ENCODE data around the gene TYK2. TPM values are rescaled to one million over a fixed set of nuclear protein-coding genes. Genes with fewer than 3 reads are reported as not detected.

The TYK2 gene
- total RNA-seq, 2 experiments from 2014 or later: 251 to 263 TPM

GRCh38 chr19:10365518-10365917 is 14.9 kb downstream of the TYK2 start:
- no peak for DNase-seq
- Mint-ChIP-seq H3K27me3 (no peaks in the 10 kb centered on the region), H3K36me3 (ENCODE audit: low read depth) (peaks cover 55% of the 10 kb centered on the region), H3K9me3 (no peaks in the 10 kb centered on the region), H3K4me3 (no peak overlapping the region), H3K27ac (no peak overlapping the region), H3K4me1 (no peaks in the 10 kb centered on the region)
- POLR2A ChIA-PET: no interaction called here
- CTCF ChIA-PET: interaction anchor here (0.8 kb wide), 1 partner anchor 23 kb away, joined by 3 read pairs; no protein-coding TSS in a partner anchor

GRCh38 chr19:10364644-10365043 is 15.7 kb downstream of the TYK2 start:
- POLR2A ChIA-PET: no interaction called here
- H3K27me3 Mint-ChIP-seq: no peaks in the 10 kb centered on the region
- CTCF ChIA-PET: no interaction called here
- H3K9me3 Mint-ChIP-seq: no peaks in the 10 kb centered on the region
- no peak for DNase-seq
- H3K36me3 Mint-ChIP-seq (ENCODE audit: low read depth): peaks cover 54% of the 10 kb centered on the region
- H3K27ac Mint-ChIP-seq: no peak overlapping the region
- H3K4me3 Mint-ChIP-seq: no peak overlapping the region
- H3K4me1 Mint-ChIP-seq: no peaks in the 10 kb centered on the region

- no peaks in the 10 kb centered on the region for H3K27me3 Mint-ChIP-seq
Observed at GRCh38 chr19:10363789-10364281, 16.5 kb downstream of the TYK2 start.

GRCh38 chr19:10362259-10362658 is 18.1 kb downstream of the TYK2 start:
- POLR2A ChIA-PET: no interaction called here
- H3K9me3 Mint-ChIP-seq: no peaks in the 10 kb centered on the region
- CTCF ChIA-PET: no interaction called here
- no peak for DNase-seq
- H3K4me3 Mint-ChIP-seq: no peak overlapping the region
- H3K36me3 Mint-ChIP-seq (ENCODE audit: low read depth): peaks cover 43% of the 10 kb centered on the region
- no peaks in the 10 kb centered on the region for H3K4me1 Mint-ChIP-seq
- H3K27ac Mint-ChIP-seq: no peak overlapping the region
- H3K27me3 Mint-ChIP-seq: no peaks in the 10 kb centered on the region

More at GRCh38 chr19:10363789-10364281, 16.5 kb downstream of the TYK2 start:
- no peak overlapping the region for H3K4me3 Mint-ChIP-seq
- ChIA-PET CTCF (no interaction called here), POLR2A (no interaction called here)
- peak overlapping the region; percentile 31 for H3K27ac Mint-ChIP-seq
- no peaks in the 10 kb centered on the region for H3K4me1 Mint-ChIP-seq
- H3K9me3 Mint-ChIP-seq: no peaks in the 10 kb centered on the region
- no peak for DNase-seq
- peaks cover 53% of the 10 kb centered on the region for H3K36me3 Mint-ChIP-seq (ENCODE audit: low read depth)

- ChIA-PET CTCF (no interaction called here), POLR2A (no interaction called here)
- Mint-ChIP-seq H3K9me3 (no peaks in the 10 kb centered on the region), H3K36me3 (ENCODE audit: low read depth) (peaks cover 36% of the 10 kb centered on the region), H3K4me3 (no peak overlapping the region), H3K27me3 (no peaks in the 10 kb centered on the region), H3K4me1 (no peaks in the 10 kb centered on the region), H3K27ac (no peak overlapping the region)
- no peak for DNase-seq
Observed at GRCh38 chr19:10361569-10362011, 18.8 kb downstream of the TYK2 start.

GRCh38 chr19:10356431-10356830 is 23.9 kb downstream of the TYK2 start:
- no peak overlapping the region for H3K4me3 Mint-ChIP-seq
- no peaks in the 10 kb centered on the region for H3K9me3 Mint-ChIP-seq
- H3K27ac Mint-ChIP-seq: no peak overlapping the region
- no peak for DNase-seq
- no peaks in the 10 kb centered on the region for H3K4me1 Mint-ChIP-seq
- ChIA-PET CTCF (interaction anchor here (0.7 kb wide), 1 partner anchor 19 kb away, joined by 3 read pairs; no protein-coding TSS in a partner anchor), POLR2A (no interaction called here)
- H3K27me3 Mint-ChIP-seq: no peaks in the 10 kb centered on the region
- peaks cover 43% of the 10 kb centered on the region for H3K36me3 Mint-ChIP-seq (ENCODE audit: low read depth)

GRCh38 chr19:10353793-10354391 is 26.5 kb downstream of the TYK2 start:
- Mint-ChIP-seq H3K27me3 (no peaks in the 10 kb centered on the region), H3K9me3 (no peaks in the 10 kb centered on the region), H3K27ac (peak overlapping the region; percentile 25), H3K4me1 (no peaks in the 10 kb centered on the region), H3K36me3 (ENCODE audit: low read depth) (peaks cover 39% of the 10 kb centered on the region), H3K4me3 (no peak overlapping the region)
- CTCF ChIA-PET: interaction anchor here (1.0 kb wide), 1 partner anchor 11 kb away, joined by 3 read pairs; no protein-coding TSS in a partner anchor
- POLR2A ChIA-PET: no interaction called here
- DNase-seq: peak; percentile 41

- Mint-ChIP-seq H3K27ac (no peak overlapping the region), H3K9me3 (no peaks in the 10 kb centered on the region), H3K36me3 (ENCODE audit: low read depth) (peaks cover 43% of the 10 kb centered on the region), H3K4me3 (no peak overlapping the region), H3K4me1 (no peaks in the 10 kb centered on the region), H3K27me3 (no peaks in the 10 kb centered on the region)
- DNase-seq: no peak
- CTCF ChIA-PET: interaction anchor here (1.0 kb wide), 1 partner anchor 10 kb away, joined by 3 read pairs; no protein-coding TSS in a partner anchor
- POLR2A ChIA-PET: no interaction called here
Observed at GRCh38 chr19:10352764-10353671, 27.4 kb downstream of the TYK2 start.

- H3K36me3 Mint-ChIP-seq (ENCODE audit: low read depth): peaks cover 16% of the 10 kb centered on the region
- H3K27me3 Mint-ChIP-seq: no peaks in the 10 kb centered on the region
- no peak for DNase-seq
- no peaks in the 10 kb centered on the region for H3K9me3 Mint-ChIP-seq
- CTCF ChIA-PET: no interaction called here
- no peaks in the 10 kb centered on the region for H3K4me1 Mint-ChIP-seq
- no peak overlapping the region for H3K27ac Mint-ChIP-seq
- H3K4me3 Mint-ChIP-seq: no peak overlapping the region
- POLR2A ChIA-PET: no interaction called here
Observed at GRCh38 chr19:10346509-10346908, 33.9 kb downstream of the TYK2 start.

GRCh38 chr19:10344780-10345179 is 35.6 kb downstream of the TYK2 start:
- Mint-ChIP-seq H3K4me1 (peaks cover 8% of the 10 kb centered on the region), H3K27ac (no peak overlapping the region), H3K27me3 (no peaks in the 10 kb centered on the region), H3K36me3 (ENCODE audit: low read depth) (peaks cover 5% of the 10 kb centered on the region), H3K9me3 (no peaks in the 10 kb centered on the region), H3K4me3 (no peak overlapping the region)
- ChIA-PET POLR2A (no interaction called here), CTCF (interaction anchor here (0.6 to 1.6 kb wide), 6 partner anchors 11 to 75 kb away, joined by 3 to 8 read pairs (median 4); partner anchors contain the start of gene RAVER1)
- no peak for DNase-seq

GRCh38 chr19:10343495-10343894 is 36.9 kb downstream of the TYK2 start:
- no peak for DNase-seq
- H3K27ac Mint-ChIP-seq: no peak overlapping the region
- H3K4me1 Mint-ChIP-seq: peaks cover 21% of the 10 kb centered on the region
- no peaks in the 10 kb centered on the region for H3K27me3 Mint-ChIP-seq
- H3K9me3 Mint-ChIP-seq: no peaks in the 10 kb centered on the region
- H3K4me3 Mint-ChIP-seq: no peak overlapping the region
- ChIA-PET CTCF (interaction anchor here (0.8 to 1.6 kb wide), 5 partner anchors 10 to 85 kb away, joined by 3 to 5 read pairs (median 3); partner anchors contain the start of gene RAVER1), POLR2A (no interaction called here)
- H3K36me3 Mint-ChIP-seq (ENCODE audit: low read depth): peaks cover 10% of the 10 kb centered on the region

GRCh38 chr19:10339977-10340376 is 40.4 kb downstream of the TYK2 start:
- no peak for DNase-seq
- POLR2A ChIA-PET: no interaction called here
- Mint-ChIP-seq H3K36me3 (ENCODE audit: low read depth) (peaks cover 15% of the 10 kb centered on the region), H3K9me3 (no peaks in the 10 kb centered on the region), H3K4me3 (peak overlapping the region; percentile 95), H3K27me3 (no peaks in the 10 kb centered on the region), H3K4me1 (peaks cover 33% of the 10 kb centered on the region), H3K27ac (peak overlapping the region; percentile 94)
- CTCF ChIA-PET: interaction anchor here (1.1 to 1.2 kb wide), 2 partner anchors 33 to 49 kb away, joined by 3 read pairs; no protein-coding TSS in a partner anchor

GRCh38 chr19:10339380-10339960 is 40.9 kb downstream of the TYK2 start, which contains the start of gene ICAM3:
Gene ICAM3 (minus strand): TSS chr19:10339624. CDS start chr19:10339614, 10 bp downstream.
- Mint-ChIP-seq H3K36me3 (ENCODE audit: low read depth) (peaks cover 19% of the 10 kb centered on the region), H3K9me3 (no peaks in the 10 kb centered on the region), H3K4me3 (peak within 1 kb of the TSS; percentile 95), H3K27me3 (no peaks in the 10 kb centered on the region), H3K4me1 (peaks cover 37% of the 10 kb centered on the region), H3K27ac (peak within 1 kb of the TSS; percentile 94)
- ChIA-PET POLR2A (no interaction called here), CTCF (interaction anchor here (1.1 to 1.2 kb wide), 2 partner anchors 34 to 49 kb away, joined by 3 read pairs; no protein-coding TSS in a partner anchor)
- peak; percentile 74 for DNase-seq
